DND-41 (cell line): ENCODE data around the gene PLEKHM3.
A peak's percentile ranks its signal among the peaks of the same experiment; 100 is the strongest.

ENCODE experiments used
- ATAC-seq: fragments of 200-7000 bp; cut with Tn5 transposase; 3 replicates; pipeline ENCODE4 v1.9.1; 2021; ENCODE audit warnings: low read depth; ENCODE audit not compliant: insufficient read depth
- DNase-seq: peaks from one replicate; pipeline ENCODE4 v3.0.0-alpha.2; 2020
- H2AFZ ChIP-seq: 2 replicates; pipeline ENCODE4 v1.6.0; 2012; ENCODE audit warnings: low read depth, low read length
- H3K27ac ChIP-seq: 2 replicates; pipeline ENCODE4 v1.5.1; 2012; ENCODE audit warnings: low read length, inconsistent platforms
- H3K27me3 ChIP-seq: fragments of 200-600 bp; sonication (generic); 2 replicates; pipeline ENCODE4 v1.6.0; 2012; ENCODE audit warnings: low read length, mild to moderate bottlenecking, inconsistent platforms; ENCODE audit not compliant: insufficient read depth, poor library complexity
- H3K36me3 ChIP-seq: 2 replicates; pipeline ENCODE4 v1.5.1; 2012; ENCODE audit warnings: low read length, inconsistent platforms; ENCODE audit not compliant: insufficient read depth
- H3K4me1 ChIP-seq: 2 replicates; pipeline ENCODE4 v1.5.1; 2012; ENCODE audit warnings: mild to moderate bottlenecking, low read length; ENCODE audit not compliant: insufficient read depth
- H3K4me2 ChIP-seq: 2 replicates; pipeline ENCODE4 v1.6.0; 2012; ENCODE audit warnings: mild to moderate bottlenecking, moderate library complexity, low read length, inconsistent platforms; ENCODE audit not compliant: insufficient read depth
- H3K4me3 ChIP-seq, 2 experiments: fragments of 200-600 bp in 1 of 2; shearing (Covaris generic) in 1 of 2; 2 replicates each; pipeline ENCODE4 v1.5.1; 2012 to 2016; ENCODE audit warnings: inconsistent platforms in 2 of 2, low read length in 2 of 2, mild to moderate bottlenecking in 2 of 2, low read depth in 1 of 2, moderate library complexity in 1 of 2
- H3K79me2 ChIP-seq: 2 replicates; pipeline ENCODE4 v1.6.0; 2012; ENCODE audit warnings: low read length, inconsistent platforms; ENCODE audit not compliant: insufficient read depth
- H3K9ac ChIP-seq: 2 replicates; pipeline ENCODE4 v1.6.0; 2012; ENCODE audit warnings: low read depth, mild to moderate bottlenecking, inconsistent platforms, low read length, moderate library complexity
- H3K9me3 ChIP-seq: 2 replicates; pipeline ENCODE4 v1.5.1; 2012; ENCODE audit warnings: low read length, moderate library complexity, mild to moderate bottlenecking, inconsistent platforms; ENCODE audit not compliant: insufficient read depth, severe bottlenecking
- H4K20me1 ChIP-seq: 2 replicates; pipeline ENCODE4 v1.6.0; 2012; ENCODE audit warnings: low read length; ENCODE audit not compliant: insufficient read depth
- EZH2 ChIP-seq: IDR thresholded peaks from 3 replicates; pipeline ENCODE4 v1.6.1; 2012; ENCODE audit warnings: borderline replicate concordance, low read depth, mild to moderate bottlenecking, moderate library complexity, low read length, inconsistent platforms; ENCODE audit not compliant: severe bottlenecking
- TF ChIP-seq, protein P1 (sequence below): IDR thresholded peaks from 2 replicates; pipeline ENCODE4 v1.5.1; 2012; ENCODE audit warnings: borderline replicate concordance, low read length, moderate library complexity, mild to moderate bottlenecking; ENCODE audit not compliant: poor library complexity, severe bottlenecking; ENCODE audit errors: extremely low read depth

The PLEKHM3 gene

GRCh38 chr2:208025037-208025813, at the start of gene PLEKHM3:
TSS of gene PLEKHM3 (minus strand) at chr2:208025527. CDS start at chr2:208001639, 23,888 bp downstream.
- no peak for TF ChIP-seq EZH2
- Histone ChIP-seq H3K36me3 (no peaks in the 10 kb centered on the region), H4K20me1 (no peaks in the 10 kb centered on the region), H3K9me3 (no peaks in the 10 kb centered on the region), H3K4me1 (peaks cover 26% of the 10 kb centered on the region), H3K27ac (peak within 1 kb of the TSS; percentile 88), H3K27me3 (no peaks in the 10 kb centered on the region), H3K79me2 (peaks cover 24% of the 10 kb centered on the region), H3K4me2 (peak within 1 kb of the TSS; percentile 80), H3K9ac (peak within 1 kb of the TSS; percentile 67), H3K4me3 (peak within 1 kb of the TSS; percentile 41 to 67), H2AFZ (peak within 1 kb of the TSS; percentile 98)
- ATAC-seq (peak; percentile 88), DNase-seq (peak; percentile 84)

DNA sequence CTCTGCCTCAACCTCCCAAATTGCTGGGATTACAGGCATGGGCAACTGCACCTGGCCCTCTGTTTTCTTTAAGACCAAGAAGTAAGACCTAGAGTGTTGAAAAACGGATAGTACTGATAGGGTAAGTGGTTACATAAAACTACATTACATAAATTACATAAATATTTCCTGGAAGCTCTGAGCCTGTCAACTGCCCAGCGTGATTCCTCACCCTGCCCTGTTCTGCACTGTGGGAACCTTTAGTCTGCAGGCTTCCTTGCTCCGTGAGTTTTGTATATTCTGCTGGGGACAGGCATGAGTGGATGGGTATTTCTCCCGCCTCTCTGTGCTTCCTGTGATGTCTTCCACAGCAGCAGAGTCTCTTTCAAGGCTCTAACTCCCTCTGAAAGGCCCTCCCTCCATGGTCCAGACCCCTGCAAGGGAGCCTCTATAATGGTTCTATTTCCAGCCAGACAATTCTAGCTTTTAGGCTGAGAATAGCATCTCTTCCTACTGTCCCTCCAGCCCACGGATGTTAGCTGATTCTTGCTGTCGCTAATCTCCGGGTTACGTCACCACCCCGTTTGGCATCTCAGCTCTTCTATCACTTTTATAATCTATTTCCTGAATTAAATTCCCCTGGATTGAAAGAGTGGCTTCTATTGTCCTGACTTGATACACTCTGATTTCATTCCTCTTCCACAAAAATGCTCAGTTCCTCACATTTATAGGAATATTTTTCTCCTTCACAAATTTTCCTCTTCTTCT, 49.5 kb upstream of the PLEKHM3 start:
- Histone ChIP-seq H3K9me3 (no peaks in the 10 kb centered on the region), H3K9ac (no peak overlapping the region), H4K20me1 (no peaks in the 10 kb centered on the region), H3K4me1 (no peaks in the 10 kb centered on the region), H3K27ac (no peak overlapping the region), H3K79me2 (no peaks in the 10 kb centered on the region), H2AFZ (no peak overlapping the region), H3K4me2 (no peak overlapping the region), H3K27me3 (no peaks in the 10 kb centered on the region), H3K36me3 (no peaks in the 10 kb centered on the region), H3K4me3 (no peak overlapping the region)
- TF ChIP-seq, protein P1, sequence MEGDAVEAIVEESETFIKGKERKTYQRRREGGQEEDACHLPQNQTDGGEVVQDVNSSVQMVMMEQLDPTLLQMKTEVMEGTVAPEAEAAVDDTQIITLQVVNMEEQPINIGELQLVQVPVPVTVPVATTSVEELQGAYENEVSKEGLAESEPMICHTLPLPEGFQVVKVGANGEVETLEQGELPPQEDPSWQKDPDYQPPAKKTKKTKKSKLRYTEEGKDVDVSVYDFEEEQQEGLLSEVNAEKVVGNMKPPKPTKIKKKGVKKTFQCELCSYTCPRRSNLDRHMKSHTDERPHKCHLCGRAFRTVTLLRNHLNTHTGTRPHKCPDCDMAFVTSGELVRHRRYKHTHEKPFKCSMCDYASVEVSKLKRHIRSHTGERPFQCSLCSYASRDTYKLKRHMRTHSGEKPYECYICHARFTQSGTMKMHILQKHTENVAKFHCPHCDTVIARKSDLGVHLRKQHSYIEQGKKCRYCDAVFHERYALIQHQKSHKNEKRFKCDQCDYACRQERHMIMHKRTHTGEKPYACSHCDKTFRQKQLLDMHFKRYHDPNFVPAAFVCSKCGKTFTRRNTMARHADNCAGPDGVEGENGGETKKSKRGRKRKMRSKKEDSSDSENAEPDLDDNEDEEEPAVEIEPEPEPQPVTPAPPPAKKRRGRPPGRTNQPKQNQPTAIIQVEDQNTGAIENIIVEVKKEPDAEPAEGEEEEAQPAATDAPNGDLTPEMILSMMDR: no peak
- TF ChIP-seq EZH2: no peak
- ATAC-seq (no peak), DNase-seq (no peak)

DNA sequence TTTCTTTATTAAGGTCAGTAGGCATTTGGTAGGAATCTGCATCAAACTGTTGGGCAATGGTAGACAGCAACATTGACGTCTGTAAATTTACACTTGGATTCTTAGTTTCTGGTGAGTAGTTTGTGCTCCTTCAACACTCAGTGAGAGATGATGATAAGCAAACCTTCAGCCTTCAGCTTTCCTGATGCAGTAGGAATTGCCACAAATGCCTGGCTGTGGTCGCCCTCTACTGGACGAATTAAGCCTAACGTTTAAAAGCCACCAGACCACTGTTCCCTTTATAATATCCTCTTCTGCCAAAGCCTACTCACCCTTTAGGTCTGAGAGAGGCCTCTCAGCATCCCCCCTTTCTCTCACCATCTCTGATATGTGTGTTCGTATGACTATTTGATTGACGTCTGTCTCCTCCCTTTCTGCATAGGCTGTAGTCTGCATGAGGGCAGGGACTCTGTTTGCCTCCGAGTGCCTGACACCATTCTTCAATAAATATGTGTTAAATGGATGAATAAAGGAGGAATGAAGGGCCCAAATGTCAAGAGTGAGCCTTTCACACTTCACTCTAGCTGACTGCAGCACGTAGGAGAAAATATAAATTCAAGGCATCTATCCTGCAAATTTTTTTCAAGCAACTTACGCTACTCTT, 47.0 kb upstream of the PLEKHM3 start:
- TF ChIP-seq, protein P1: peak; percentile 92
- TF ChIP-seq EZH2: no peak
- H3K4me1 ChIP-seq: no peaks in the 10 kb centered on the region
- no peaks in the 10 kb centered on the region for H3K79me2 ChIP-seq
- no peak overlapping the region for H3K4me2 ChIP-seq
- no peak overlapping the region for H2AFZ ChIP-seq
- no peak overlapping the region for H3K27ac ChIP-seq
- peak; percentile 94 for ATAC-seq
- H3K27me3 ChIP-seq: no peaks in the 10 kb centered on the region
- H3K9me3 ChIP-seq: no peaks in the 10 kb centered on the region
- H3K4me3 ChIP-seq: no peak overlapping the region
- H4K20me1 ChIP-seq: no peaks in the 10 kb centered on the region
- DNase-seq: peak; percentile 71
- no peaks in the 10 kb centered on the region for H3K36me3 ChIP-seq
- no peak overlapping the region for H3K9ac ChIP-seq
